ENCODE measurements around the gene STK32B.

Gene STK32B

DNA sequence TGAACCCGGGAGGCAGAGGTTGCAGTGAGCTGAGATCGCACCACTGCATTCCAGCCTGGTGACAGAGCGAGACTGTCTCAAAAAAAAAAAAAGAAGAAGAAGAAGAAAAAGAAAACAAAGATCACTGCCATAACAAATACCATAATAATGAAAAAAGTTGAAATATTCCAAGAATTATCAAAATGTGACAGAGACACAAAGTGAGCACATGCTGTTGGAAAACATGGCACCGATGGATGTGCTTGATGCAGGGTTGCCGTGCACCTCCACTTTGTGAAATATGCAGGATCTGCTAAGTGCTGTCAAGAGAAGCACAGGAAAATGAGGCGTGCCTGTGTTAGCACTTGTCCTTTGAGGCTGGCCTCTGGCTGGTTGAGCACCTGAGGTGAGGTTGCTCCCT lies 133.3 kb downstream of the STK32B start:
- POLR2A ChIA-PET = no interaction called here
- TF ChIP-seq L3MBTL2 (conservative IDR thresholded peaks at IDR 0.05) (no peak), NFRKB (IDR thresholded peaks at IDR 0.05) (no peak), SP1 (IDR thresholded peaks at IDR 0.05) (no peak), TARDBP (IDR thresholded peaks at IDR 0.05) (no peak), FOXM1 (IDR thresholded peaks at IDR 0.05; ENCODE audit: borderline replicate concordance) (no peak), FOXK2 (IDR thresholded peaks at IDR 0.05) (no peak), SUZ12 (IDR thresholded peaks at IDR 0.05) (no peak), HDGF (IDR thresholded peaks at IDR 0.05; ENCODE audit: borderline replicate concordance) (no peak), ZNF384 (IDR thresholded peaks at IDR 0.05) (no peak), CTBP1 (IDR thresholded peaks at IDR 0.05; ENCODE audit: borderline replicate concordance) (no peak), ELF4 (IDR thresholded peaks at IDR 0.05) (no peak), LEF1 (IDR thresholded peaks at IDR 0.05; ENCODE audit: borderline replicate concordance) (no peak), BHLHE40 (IDR thresholded peaks at IDR 0.05; ENCODE audit: borderline replicate concordance) (no peak), ARNT (IDR thresholded peaks at IDR 0.05) (no peak), FOXA1 (IDR thresholded peaks at IDR 0.05) (no peak)
- TF ChIP-seq, protein P1, sequence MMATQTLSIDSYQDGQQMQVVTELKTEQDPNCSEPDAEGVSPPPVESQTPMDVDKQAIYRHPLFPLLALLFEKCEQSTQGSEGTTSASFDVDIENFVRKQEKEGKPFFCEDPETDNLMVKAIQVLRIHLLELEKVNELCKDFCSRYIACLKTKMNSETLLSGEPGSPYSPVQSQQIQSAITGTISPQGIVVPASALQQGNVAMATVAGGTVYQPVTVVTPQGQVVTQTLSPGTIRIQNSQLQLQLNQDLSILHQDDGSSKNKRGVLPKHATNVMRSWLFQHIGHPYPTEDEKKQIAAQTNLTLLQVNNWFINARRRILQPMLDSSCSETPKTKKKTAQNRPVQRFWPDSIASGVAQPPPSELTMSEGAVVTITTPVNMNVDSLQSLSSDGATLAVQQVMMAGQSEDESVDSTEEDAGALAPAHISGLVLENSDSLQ (IDR thresholded peaks at IDR 0.05) = no peak
- CTCF ChIA-PET = no interaction called here
- DNase-seq (ENCODE audit: extremely low spot score) = no peak

DNA sequence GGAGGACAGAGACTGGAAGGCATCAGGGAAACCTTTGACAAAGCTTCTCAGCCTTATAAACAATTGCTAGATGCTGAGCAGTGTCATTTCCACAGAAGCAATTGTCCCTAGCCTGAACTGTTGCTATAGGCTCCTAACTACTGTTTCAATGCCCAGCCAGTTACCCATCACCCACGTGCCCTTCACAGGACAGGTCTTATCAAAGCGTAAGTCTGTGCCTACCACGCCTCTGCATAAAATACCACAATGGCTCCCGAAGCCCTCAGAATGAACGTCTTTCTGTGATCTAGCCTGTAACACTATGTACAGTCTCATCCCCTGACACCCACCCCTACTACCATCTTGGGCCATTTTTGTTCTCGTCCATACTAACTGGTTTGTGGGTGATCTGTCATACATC lies 134.3 kb downstream of the STK32B start:
- CTCF ChIA-PET = interaction anchor here (0.7 kb wide), 1 partner anchor 48 kb away, joined by 3 read pairs; no protein-coding TSS in a partner anchor
- DNase-seq (ENCODE audit: extremely low spot score) = no peak
- POLR2A ChIA-PET = no interaction called here
- TF ChIP-seq CTBP1 (IDR thresholded peaks at IDR 0.05; ENCODE audit: borderline replicate concordance) (no peak), SP1 (IDR thresholded peaks at IDR 0.05) (no peak), L3MBTL2 (conservative IDR thresholded peaks at IDR 0.05) (no peak)

DNA sequence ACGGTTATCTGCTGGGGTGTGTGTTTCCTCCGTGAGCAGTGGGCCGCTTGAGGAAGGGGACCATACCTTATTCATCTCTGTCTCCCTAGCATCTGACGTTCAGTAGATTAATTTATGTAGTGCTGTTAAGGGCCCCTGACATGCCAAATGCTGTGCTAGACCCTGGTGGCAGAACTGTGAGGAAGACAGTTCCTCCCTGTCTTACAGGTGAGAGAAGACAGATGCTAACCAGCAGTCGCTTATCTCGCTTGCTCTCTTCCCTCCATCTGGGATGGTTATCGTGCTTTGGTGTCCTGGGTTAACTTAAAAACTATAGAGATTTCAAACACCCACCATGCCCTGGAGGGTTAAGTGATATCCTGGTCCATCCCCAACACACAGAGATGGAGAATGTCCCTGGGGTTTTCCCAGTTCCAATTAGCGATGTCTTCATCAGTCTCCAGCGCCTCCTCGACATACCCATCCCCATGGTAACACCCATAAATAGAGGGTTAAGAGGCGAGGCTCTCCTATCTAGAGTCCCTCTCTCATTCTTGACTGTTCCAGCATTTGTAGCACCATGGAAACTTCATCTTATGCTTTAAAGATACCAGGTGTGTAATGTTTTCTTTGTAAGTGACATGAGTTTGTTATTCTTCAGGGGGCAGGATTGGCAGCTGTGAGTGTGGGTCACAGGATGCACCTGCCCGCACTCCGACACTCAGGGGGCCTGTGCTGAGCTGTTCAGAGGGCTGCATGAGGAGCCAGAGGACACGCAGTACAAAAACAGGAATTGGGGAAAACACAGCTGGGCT lies 135.2 kb downstream of the STK32B start:
- TF ChIP-seq L3MBTL2 (conservative IDR thresholded peaks at IDR 0.05) (no peak), FOXA1 (IDR thresholded peaks at IDR 0.05) (no peak), CTBP1 (IDR thresholded peaks at IDR 0.05; ENCODE audit: borderline replicate concordance) (no peak), LEF1 (IDR thresholded peaks at IDR 0.05; ENCODE audit: borderline replicate concordance) (no peak), NFRKB (IDR thresholded peaks at IDR 0.05) (no peak), TARDBP (IDR thresholded peaks at IDR 0.05) (no peak), ZNF384 (IDR thresholded peaks at IDR 0.05) (no peak), ELF4 (IDR thresholded peaks at IDR 0.05) (no peak), SP1 (IDR thresholded peaks at IDR 0.05) (no peak), HDGF (IDR thresholded peaks at IDR 0.05; ENCODE audit: borderline replicate concordance) (no peak), FOXK2 (IDR thresholded peaks at IDR 0.05) (no peak), BHLHE40 (IDR thresholded peaks at IDR 0.05; ENCODE audit: borderline replicate concordance) (no peak), ARNT (IDR thresholded peaks at IDR 0.05) (no peak), SUZ12 (IDR thresholded peaks at IDR 0.05) (no peak), FOXM1 (IDR thresholded peaks at IDR 0.05; ENCODE audit: borderline replicate concordance) (no peak)
- TF ChIP-seq, protein P1 (IDR thresholded peaks at IDR 0.05) = no peak
- DNase-seq (ENCODE audit: extremely low spot score) = no peak
- ChIA-PET CTCF (no interaction called here), POLR2A (no interaction called here)

DNA sequence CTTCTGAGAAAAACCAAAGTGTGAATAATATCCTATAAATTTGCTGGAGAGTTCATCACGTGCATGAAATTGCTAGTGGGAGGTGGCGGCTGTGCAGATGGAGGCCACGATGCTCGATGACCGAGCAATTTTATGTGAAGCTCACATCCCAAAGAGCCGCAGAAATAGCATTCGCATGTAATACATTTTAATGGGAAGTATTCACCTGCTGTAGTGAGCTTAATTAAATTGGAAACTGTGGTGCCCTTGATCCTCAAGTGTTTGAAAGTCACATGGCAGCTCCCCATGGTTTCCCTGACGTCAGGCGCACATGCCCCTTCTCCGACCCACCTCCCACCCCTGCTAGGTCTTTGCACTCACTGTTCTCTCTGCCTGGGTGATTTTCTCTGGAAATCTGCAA lies 136.8 kb downstream of the STK32B start:
- no peak for TF ChIP-seq CTBP1 (IDR thresholded peaks at IDR 0.05; ENCODE audit: borderline replicate concordance)
- no peak for TF ChIP-seq NFRKB (IDR thresholded peaks at IDR 0.05)
- no peak for TF ChIP-seq FOXA1 (IDR thresholded peaks at IDR 0.05)
- TF ChIP-seq, protein P1 (IDR thresholded peaks at IDR 0.05) = no peak
- no peak for TF ChIP-seq ARNT (IDR thresholded peaks at IDR 0.05)
- TF ChIP-seq BHLHE40 (IDR thresholded peaks at IDR 0.05; ENCODE audit: borderline replicate concordance) = no peak
- TF ChIP-seq SUZ12 (IDR thresholded peaks at IDR 0.05) = no peak
- no peak for TF ChIP-seq ZNF384 (IDR thresholded peaks at IDR 0.05)
- no peak for TF ChIP-seq TARDBP (IDR thresholded peaks at IDR 0.05)
- no peak for TF ChIP-seq FOXM1 (IDR thresholded peaks at IDR 0.05; ENCODE audit: borderline replicate concordance)
- TF ChIP-seq L3MBTL2 (conservative IDR thresholded peaks at IDR 0.05) = no peak
- no peak for TF ChIP-seq FOXK2 (IDR thresholded peaks at IDR 0.05)
- no peak for TF ChIP-seq SP1 (IDR thresholded peaks at IDR 0.05)
- TF ChIP-seq ELF4 (IDR thresholded peaks at IDR 0.05) = no peak
- TF ChIP-seq LEF1 (IDR thresholded peaks at IDR 0.05; ENCODE audit: borderline replicate concordance) = no peak
- no peak for TF ChIP-seq HDGF (IDR thresholded peaks at IDR 0.05; ENCODE audit: borderline replicate concordance)
- CTCF ChIA-PET = no interaction called here
- DNase-seq (ENCODE audit: extremely low spot score) = no peak
- POLR2A ChIA-PET = no interaction called here

DNA sequence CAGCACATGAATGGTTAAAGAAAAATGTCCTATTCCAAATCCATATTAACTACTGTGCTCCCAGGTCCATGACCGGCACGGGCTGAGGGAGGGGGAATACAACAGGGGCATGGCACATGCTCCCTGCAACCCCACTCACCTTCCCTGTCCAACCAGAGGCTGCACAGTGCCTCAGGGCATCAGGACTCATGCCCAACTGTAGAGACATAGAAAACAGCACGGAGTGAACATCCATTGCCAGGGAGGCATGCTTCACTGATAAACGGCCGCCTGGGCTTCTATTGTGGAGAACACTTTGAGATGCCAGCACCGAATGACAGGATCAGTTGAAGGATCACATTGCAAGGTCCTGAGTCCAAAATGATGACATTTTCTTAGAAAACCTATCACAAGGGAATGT lies 140.6 kb downstream of the STK32B start:
- ChIA-PET POLR2A (no interaction called here), CTCF (interaction anchor here (0.6 kb wide), 1 partner anchor 518 kb away, joined by 3 read pairs; no protein-coding TSS in a partner anchor)

DNA sequence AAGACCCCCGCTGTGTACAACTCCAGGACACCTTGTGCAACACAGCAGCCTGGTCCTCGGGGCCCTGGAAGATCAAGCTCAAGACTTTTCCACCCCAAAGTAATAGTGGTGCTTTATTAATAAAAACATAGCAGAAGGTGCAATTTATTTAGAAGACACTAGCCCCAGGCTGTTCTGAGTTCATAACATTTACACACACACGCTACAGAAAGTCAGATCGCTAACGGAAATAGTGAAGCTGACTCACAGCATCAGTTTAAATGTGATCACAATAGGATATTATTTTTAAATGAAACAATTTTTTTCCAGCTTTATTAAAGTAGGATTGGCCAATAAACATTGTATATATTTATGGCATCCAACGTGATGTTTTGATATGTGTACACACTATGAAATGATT lies 141.0 kb downstream of the STK32B start:
- TF ChIP-seq HDGF (IDR thresholded peaks at IDR 0.05; ENCODE audit: borderline replicate concordance) (no peak), TARDBP (IDR thresholded peaks at IDR 0.05) (no peak), CTBP1 (IDR thresholded peaks at IDR 0.05; ENCODE audit: borderline replicate concordance) (no peak)
- ChIA-PET POLR2A (no interaction called here), CTCF (interaction anchor here (0.6 to 0.8 kb wide), 2 partner anchors 25 to 518 kb away, joined by 3 to 4 read pairs; no protein-coding TSS in a partner anchor)
- DNase-seq (ENCODE audit: extremely low spot score) = no peak

More for the DNA sequence above, 140.6 kb downstream of the STK32B start:
- no peak for DNase-seq (ENCODE audit: extremely low spot score)
- TF ChIP-seq ARNT (IDR thresholded peaks at IDR 0.05) (no peak), HDGF (IDR thresholded peaks at IDR 0.05; ENCODE audit: borderline replicate concordance) (no peak), TARDBP (IDR thresholded peaks at IDR 0.05) (no peak), FOXM1 (IDR thresholded peaks at IDR 0.05; ENCODE audit: borderline replicate concordance) (no peak), SP1 (IDR thresholded peaks at IDR 0.05) (no peak)
